ENCODE data around the gene RBSN.

GRCh38 chr3:15053541-15053940 lies 45.4 kb downstream of the RBSN start:
- TF ChIP-seq, protein P1, sequence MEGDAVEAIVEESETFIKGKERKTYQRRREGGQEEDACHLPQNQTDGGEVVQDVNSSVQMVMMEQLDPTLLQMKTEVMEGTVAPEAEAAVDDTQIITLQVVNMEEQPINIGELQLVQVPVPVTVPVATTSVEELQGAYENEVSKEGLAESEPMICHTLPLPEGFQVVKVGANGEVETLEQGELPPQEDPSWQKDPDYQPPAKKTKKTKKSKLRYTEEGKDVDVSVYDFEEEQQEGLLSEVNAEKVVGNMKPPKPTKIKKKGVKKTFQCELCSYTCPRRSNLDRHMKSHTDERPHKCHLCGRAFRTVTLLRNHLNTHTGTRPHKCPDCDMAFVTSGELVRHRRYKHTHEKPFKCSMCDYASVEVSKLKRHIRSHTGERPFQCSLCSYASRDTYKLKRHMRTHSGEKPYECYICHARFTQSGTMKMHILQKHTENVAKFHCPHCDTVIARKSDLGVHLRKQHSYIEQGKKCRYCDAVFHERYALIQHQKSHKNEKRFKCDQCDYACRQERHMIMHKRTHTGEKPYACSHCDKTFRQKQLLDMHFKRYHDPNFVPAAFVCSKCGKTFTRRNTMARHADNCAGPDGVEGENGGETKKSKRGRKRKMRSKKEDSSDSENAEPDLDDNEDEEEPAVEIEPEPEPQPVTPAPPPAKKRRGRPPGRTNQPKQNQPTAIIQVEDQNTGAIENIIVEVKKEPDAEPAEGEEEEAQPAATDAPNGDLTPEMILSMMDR (conservative IDR thresholded peaks at IDR 0.05 in 1 of 2, IDR thresholded peaks at IDR 0.05 in 1 of 2; ENCODE audit: low read depth in 1 of 2, low read length in 2 of 2): no peak
- TF ChIP-seq EZH2 (IDR thresholded peaks at IDR 0.05; ENCODE audit: low read length, missing control alignments): no peak
